ENCODE data around the gene TIMP2.

- TF ChIP-seq CTCF (IDR thresholded peaks at IDR 0.05; ENCODE audit: low read depth, low read length, poor library complexity, severe bottlenecking) (no peak), EZH2phosphoT487 (IDR thresholded peaks at IDR 0.05; ENCODE audit: borderline replicate concordance, low read length) (no peak)
Measured at GRCh38 chr17:78960928-78961327, 35.7 kb upstream of the TIMP2 start.

All from DOHH2 (cell line).